NB4 (cell line): Measurements from ENCODE around the gene DACT3.

Source experiments
- DNase-seq: peaks from one replicate; pipeline ENCODE4 v3.0.0; 2010; ENCODE audit warnings: low read depth
- H3K4me3 ChIP-seq: one replicate; pipeline ENCODE4 v1.5.1; 2011; ENCODE audit warnings: mild to moderate bottlenecking, low read depth, low read length, moderate library complexity
- MYC ChIP-seq: IDR thresholded peaks from 2 replicates; pipeline ENCODE4 v1.6.1; 2011; ENCODE audit warnings: low read depth, low read length
- POLR2A ChIP-seq: IDR thresholded peaks from 2 replicates; pipeline ENCODE4 v1.6.1; 2011; ENCODE audit warnings: mild to moderate bottlenecking; ENCODE audit not compliant: insufficient read length; ENCODE audit errors: extremely low read depth
- TF ChIP-seq, protein P1 (sequence below): IDR thresholded peaks from one replicate; pipeline ENCODE4 v1.5.1; 2012; ENCODE audit warnings: low read depth, low read length
- TF ChIP-seq, protein P2 (sequence below): IDR thresholded peaks from 2 replicates; pipeline ENCODE4 v1.6.1; 2011; ENCODE audit warnings: low read depth, low read length

Gene DACT3

GRCh38 chr19:46648961-46649960 is 11.7 kb downstream of the DACT3 start:
- H3K4me3 ChIP-seq = no peak overlapping the region
- no peak for DNase-seq
- TF ChIP-seq, protein P1, sequence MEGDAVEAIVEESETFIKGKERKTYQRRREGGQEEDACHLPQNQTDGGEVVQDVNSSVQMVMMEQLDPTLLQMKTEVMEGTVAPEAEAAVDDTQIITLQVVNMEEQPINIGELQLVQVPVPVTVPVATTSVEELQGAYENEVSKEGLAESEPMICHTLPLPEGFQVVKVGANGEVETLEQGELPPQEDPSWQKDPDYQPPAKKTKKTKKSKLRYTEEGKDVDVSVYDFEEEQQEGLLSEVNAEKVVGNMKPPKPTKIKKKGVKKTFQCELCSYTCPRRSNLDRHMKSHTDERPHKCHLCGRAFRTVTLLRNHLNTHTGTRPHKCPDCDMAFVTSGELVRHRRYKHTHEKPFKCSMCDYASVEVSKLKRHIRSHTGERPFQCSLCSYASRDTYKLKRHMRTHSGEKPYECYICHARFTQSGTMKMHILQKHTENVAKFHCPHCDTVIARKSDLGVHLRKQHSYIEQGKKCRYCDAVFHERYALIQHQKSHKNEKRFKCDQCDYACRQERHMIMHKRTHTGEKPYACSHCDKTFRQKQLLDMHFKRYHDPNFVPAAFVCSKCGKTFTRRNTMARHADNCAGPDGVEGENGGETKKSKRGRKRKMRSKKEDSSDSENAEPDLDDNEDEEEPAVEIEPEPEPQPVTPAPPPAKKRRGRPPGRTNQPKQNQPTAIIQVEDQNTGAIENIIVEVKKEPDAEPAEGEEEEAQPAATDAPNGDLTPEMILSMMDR = no peak
- TF ChIP-seq, protein P2, sequence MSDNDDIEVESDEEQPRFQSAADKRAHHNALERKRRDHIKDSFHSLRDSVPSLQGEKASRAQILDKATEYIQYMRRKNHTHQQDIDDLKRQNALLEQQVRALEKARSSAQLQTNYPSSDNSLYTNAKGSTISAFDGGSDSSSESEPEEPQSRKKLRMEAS = no peak
- TF ChIP-seq POLR2A (no peak), MYC (no peak)

GRCh38 chr19:46648060-46648960 is 12.7 kb downstream of the DACT3 start:
- TF ChIP-seq, protein P2 = no peak
- TF ChIP-seq, protein P1 = no peak
- no peak for TF ChIP-seq POLR2A
- TF ChIP-seq MYC = no peak
- DNase-seq = peak; percentile 62
- no peak overlapping the region for H3K4me3 ChIP-seq

- peak; percentile 42 for DNase-seq
- no peak for TF ChIP-seq POLR2A
- TF ChIP-seq, protein P1 = no peak
- TF ChIP-seq, protein P2 = no peak
- no peak for TF ChIP-seq MYC
- H3K4me3 ChIP-seq = no peak overlapping the region
Measured at GRCh38 chr19:46646402-46646801, 14.6 kb downstream of the DACT3 start.

DNA sequence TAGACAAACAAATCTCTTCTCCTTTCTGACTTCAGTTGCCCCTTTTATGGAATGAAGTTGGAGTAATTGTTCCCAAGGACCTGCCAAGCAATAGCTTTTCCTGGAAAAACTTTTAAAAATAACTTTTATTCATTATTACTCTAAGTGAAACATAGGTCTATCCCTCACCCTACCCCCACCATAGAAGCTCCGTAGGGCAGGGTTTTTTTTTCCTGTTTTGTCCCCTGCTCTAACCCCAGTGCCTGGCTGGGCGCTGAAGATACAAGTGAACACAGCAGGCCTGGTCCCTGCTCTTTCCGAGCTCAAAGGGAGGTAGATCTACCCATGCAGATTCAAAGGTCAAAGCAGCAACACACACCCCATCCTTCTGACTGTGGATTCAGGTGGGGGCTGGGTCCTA is 16.3 kb downstream of the DACT3 start:
- TF ChIP-seq, protein P2 = no peak
- TF ChIP-seq MYC (no peak), POLR2A (no peak)
- TF ChIP-seq, protein P1 = no peak
- no peak for DNase-seq
- no peak overlapping the region for H3K4me3 ChIP-seq

GRCh38 chr19:46640656-46641055 is 20.3 kb downstream of the DACT3 start:
- no peak for DNase-seq
- H3K4me3 ChIP-seq = no peak overlapping the region
- TF ChIP-seq, protein P2 = no peak
- TF ChIP-seq POLR2A (no peak), MYC (no peak)
- TF ChIP-seq, protein P1 = no peak
